ENCODE data around the gene MAN2B2.

MAN2B2 gene

DNA sequence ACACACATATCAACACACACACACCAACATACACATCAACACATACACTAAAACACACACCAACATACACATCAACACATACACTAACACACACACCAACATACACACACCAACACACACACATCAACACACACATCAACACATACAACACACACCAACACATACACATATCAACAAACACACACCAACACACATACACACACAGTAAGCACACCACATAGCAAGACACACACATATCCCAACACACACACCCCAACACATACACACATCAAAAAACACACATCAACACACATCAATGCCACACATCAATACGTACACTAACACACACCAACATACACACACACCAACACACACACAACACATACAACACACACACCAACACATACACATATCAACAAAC is 40.9 kb upstream of the MAN2B2 start:
- TF ChIP-seq, protein P1, sequence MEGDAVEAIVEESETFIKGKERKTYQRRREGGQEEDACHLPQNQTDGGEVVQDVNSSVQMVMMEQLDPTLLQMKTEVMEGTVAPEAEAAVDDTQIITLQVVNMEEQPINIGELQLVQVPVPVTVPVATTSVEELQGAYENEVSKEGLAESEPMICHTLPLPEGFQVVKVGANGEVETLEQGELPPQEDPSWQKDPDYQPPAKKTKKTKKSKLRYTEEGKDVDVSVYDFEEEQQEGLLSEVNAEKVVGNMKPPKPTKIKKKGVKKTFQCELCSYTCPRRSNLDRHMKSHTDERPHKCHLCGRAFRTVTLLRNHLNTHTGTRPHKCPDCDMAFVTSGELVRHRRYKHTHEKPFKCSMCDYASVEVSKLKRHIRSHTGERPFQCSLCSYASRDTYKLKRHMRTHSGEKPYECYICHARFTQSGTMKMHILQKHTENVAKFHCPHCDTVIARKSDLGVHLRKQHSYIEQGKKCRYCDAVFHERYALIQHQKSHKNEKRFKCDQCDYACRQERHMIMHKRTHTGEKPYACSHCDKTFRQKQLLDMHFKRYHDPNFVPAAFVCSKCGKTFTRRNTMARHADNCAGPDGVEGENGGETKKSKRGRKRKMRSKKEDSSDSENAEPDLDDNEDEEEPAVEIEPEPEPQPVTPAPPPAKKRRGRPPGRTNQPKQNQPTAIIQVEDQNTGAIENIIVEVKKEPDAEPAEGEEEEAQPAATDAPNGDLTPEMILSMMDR (IDR thresholded peaks at IDR 0.05; ENCODE audit: unreplicated experiment in 3 of 3), result no peak
- Mint-ChIP-seq H3K9me3 (peaks cover 3% of the 10 kb centered on the region), H3K27ac (no peak overlapping the region), H3K36me3 (ENCODE audit: low read depth) (no peaks in the 10 kb centered on the region), H3K4me1 (no peaks in the 10 kb centered on the region), H3K4me3 (no peak overlapping the region), H3K27me3 (ENCODE audit: low read depth) (peaks cover 32% of the 10 kb centered on the region)

DNA sequence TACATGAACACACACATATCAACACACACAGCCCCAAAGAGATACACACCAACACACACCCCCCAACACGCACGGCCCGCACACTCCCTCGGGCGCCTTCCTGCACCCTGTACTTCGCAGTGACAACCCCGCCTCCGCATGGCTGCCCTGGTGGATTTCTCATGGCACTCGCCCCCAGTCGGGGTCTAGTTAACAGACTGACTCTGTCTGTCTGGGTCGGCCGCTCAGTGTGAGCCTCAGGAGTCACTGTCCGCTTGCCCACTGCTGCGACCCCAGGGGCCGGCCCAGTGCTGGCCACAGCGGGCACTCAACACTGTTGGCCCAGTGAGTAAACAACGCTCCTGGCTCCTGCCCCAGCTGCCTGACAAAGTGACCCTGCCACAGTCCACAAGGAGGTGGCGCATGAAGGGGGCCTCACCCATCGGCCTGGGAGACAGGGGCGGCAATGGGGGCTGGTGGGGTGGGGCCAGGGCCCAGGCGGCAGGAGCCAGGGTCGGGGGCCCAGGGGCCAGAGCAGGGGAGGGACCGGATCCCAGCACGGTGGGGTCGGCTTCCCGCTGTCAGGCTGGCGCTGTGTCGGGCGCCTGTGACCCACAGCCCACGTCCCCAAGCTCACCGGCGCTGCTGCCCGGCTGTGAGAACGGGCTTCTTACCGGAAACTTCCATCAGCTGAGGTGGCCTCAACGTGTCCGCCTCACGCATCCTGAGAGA is 40.2 kb upstream of the MAN2B2 start:
- Mint-ChIP-seq H3K9me3 (peaks cover 3% of the 10 kb centered on the region), H3K4me3 (no peak overlapping the region), H3K27me3 (ENCODE audit: low read depth) (peaks cover 39% of the 10 kb centered on the region), H3K36me3 (ENCODE audit: low read depth) (no peaks in the 10 kb centered on the region), H3K27ac (no peak overlapping the region), H3K4me1 (no peaks in the 10 kb centered on the region)
- TF ChIP-seq, protein P1 (IDR thresholded peaks at IDR 0.05; ENCODE audit: unreplicated experiment in 3 of 3), result no peak

DNA sequence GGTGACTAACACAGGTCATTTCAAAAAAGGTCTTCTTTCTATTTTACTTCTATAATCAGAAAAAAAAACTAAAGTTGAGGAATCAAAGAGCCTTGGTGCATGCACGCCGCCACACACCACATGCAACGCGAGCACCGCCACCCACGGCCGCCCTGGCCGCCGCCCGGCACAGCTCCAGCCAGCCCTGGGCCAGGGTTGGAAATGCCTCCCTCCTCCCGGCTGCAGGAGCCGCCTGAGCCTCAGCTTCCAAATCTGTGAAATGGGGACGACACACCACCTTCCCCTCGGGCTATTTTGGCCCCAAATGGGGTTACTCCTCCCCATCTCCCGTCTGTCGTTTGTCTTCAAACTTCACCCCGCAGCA is 39.7 kb upstream of the MAN2B2 start:
- TF ChIP-seq, protein P1 (IDR thresholded peaks at IDR 0.05; ENCODE audit: unreplicated experiment in 3 of 3), result no peak
- Mint-ChIP-seq H3K4me3 (no peak overlapping the region), H3K27ac (no peak overlapping the region), H3K4me1 (no peaks in the 10 kb centered on the region), H3K9me3 (peaks cover 3% of the 10 kb centered on the region), H3K36me3 (ENCODE audit: low read depth) (no peaks in the 10 kb centered on the region), H3K27me3 (ENCODE audit: low read depth) (peaks cover 43% of the 10 kb centered on the region)

DNA sequence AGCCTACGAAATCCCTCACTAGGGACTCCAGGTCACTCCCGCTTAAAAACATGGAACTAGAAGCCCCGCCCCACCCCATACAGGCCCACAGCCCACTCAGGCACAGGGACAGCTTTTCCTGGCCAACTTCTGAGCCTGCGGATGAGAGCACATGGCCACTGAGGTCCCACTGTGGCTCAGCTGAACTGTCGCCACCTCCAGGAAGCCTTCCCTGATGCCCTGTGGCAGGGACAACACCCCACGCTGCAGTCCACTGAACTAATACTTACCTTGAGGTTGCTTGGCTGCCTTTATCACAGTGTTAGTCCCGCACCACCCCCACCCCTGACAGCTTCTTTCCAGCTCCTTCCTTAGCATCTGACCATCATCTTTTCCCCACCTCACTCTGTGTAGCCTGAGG is 39.3 kb upstream of the MAN2B2 start:
- H3K4me1 Mint-ChIP-seq, result no peaks in the 10 kb centered on the region
- no peak overlapping the region for H3K27ac Mint-ChIP-seq
- H3K9me3 Mint-ChIP-seq, result peaks cover 3% of the 10 kb centered on the region
- H3K36me3 Mint-ChIP-seq (ENCODE audit: low read depth), result no peaks in the 10 kb centered on the region
- no peak overlapping the region for H3K4me3 Mint-ChIP-seq
- H3K27me3 Mint-ChIP-seq (ENCODE audit: low read depth), result peaks cover 41% of the 10 kb centered on the region
- TF ChIP-seq, protein P1 (IDR thresholded peaks at IDR 0.05; ENCODE audit: unreplicated experiment in 3 of 3), result no peak

DNA sequence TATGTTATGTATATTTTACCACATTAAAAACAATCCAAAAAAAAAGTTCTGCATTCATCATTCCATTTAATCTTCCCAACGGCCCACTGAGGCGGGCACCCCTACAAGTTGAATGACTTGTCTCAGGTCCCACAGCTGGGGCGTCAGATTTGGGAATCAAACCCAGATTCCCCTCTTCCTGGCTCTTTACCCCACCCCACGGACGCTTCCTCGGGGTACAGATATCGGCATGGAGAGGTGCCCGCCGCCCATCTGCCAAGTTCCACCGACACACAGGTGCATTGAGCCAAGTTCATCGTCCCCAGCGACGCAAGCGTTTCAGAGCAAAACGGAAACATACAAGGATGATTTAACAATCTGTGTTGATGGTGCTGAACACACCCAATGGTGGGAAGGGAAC is 36.9 kb upstream of the MAN2B2 start:
- H3K9me3 Mint-ChIP-seq, result peaks cover 3% of the 10 kb centered on the region
- TF ChIP-seq, protein P1 (IDR thresholded peaks at IDR 0.05; ENCODE audit: unreplicated experiment in 3 of 3), result no peak
- H3K36me3 Mint-ChIP-seq (ENCODE audit: low read depth), result no peaks in the 10 kb centered on the region
- H3K27me3 Mint-ChIP-seq (ENCODE audit: low read depth), result peaks cover 45% of the 10 kb centered on the region
- H3K4me3 Mint-ChIP-seq, result no peak overlapping the region
- H3K27ac Mint-ChIP-seq, result no peak overlapping the region
- no peaks in the 10 kb centered on the region for H3K4me1 Mint-ChIP-seq

DNA sequence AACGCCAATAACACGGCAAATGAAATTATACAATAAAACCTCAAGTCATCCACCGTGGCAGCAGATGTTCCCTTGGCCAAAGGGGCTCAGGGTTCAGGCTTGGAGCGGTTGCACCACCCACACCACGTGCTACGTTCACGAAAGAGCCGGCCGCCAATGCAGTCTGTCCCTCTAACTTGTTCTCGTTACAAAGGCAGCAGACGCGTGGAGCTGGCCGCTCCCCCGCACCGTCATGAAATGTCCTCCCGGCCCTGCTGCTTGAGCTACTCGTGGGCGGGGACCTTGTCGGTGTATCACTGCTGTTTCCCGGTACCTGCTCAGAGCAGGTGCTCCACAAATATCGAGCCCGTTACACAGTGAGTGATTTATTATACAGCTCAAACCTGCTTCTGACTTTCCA is 36.4 kb upstream of the MAN2B2 start:
- Mint-ChIP-seq H3K4me1 (no peaks in the 10 kb centered on the region), H3K27ac (no peak overlapping the region), H3K9me3 (peaks cover 3% of the 10 kb centered on the region), H3K36me3 (ENCODE audit: low read depth) (no peaks in the 10 kb centered on the region), H3K27me3 (ENCODE audit: low read depth) (peaks cover 49% of the 10 kb centered on the region), H3K4me3 (no peak overlapping the region)
- TF ChIP-seq, protein P1 (IDR thresholded peaks at IDR 0.05; ENCODE audit: unreplicated experiment in 3 of 3), result no peak

Data from nephron (organoid).